ENCODE data around the gene HLA-DQA2. TPM values are rescaled to one million over a fixed set of nuclear protein-coding genes. Genes with fewer than 3 reads are reported as not detected.

HLA-DQA2 gene
- total and polyA plus RNA-seq, 2 experiments from 2014 or later: not detected

DNA sequence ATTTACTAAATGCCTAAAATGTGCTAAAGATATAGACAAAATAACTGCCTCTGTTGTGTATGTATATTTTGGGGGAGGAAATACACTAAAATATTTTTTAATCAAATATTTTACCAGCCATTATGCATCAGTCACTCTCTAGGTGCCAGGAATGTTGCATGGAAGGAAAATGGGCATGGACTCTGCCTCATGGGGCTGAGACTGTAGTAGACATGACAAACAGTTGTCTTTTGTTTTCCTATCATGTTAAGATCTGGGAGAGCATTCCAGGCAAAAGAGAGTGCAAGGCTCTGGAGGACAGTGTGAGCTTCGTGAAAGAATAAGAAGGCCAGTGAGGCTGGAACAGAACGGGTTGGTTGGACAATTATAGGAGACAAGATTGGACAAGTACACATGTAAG lies 49.1 kb downstream of the HLA-DQA2 start (continued):
- TF ChIP-seq, protein P1, sequence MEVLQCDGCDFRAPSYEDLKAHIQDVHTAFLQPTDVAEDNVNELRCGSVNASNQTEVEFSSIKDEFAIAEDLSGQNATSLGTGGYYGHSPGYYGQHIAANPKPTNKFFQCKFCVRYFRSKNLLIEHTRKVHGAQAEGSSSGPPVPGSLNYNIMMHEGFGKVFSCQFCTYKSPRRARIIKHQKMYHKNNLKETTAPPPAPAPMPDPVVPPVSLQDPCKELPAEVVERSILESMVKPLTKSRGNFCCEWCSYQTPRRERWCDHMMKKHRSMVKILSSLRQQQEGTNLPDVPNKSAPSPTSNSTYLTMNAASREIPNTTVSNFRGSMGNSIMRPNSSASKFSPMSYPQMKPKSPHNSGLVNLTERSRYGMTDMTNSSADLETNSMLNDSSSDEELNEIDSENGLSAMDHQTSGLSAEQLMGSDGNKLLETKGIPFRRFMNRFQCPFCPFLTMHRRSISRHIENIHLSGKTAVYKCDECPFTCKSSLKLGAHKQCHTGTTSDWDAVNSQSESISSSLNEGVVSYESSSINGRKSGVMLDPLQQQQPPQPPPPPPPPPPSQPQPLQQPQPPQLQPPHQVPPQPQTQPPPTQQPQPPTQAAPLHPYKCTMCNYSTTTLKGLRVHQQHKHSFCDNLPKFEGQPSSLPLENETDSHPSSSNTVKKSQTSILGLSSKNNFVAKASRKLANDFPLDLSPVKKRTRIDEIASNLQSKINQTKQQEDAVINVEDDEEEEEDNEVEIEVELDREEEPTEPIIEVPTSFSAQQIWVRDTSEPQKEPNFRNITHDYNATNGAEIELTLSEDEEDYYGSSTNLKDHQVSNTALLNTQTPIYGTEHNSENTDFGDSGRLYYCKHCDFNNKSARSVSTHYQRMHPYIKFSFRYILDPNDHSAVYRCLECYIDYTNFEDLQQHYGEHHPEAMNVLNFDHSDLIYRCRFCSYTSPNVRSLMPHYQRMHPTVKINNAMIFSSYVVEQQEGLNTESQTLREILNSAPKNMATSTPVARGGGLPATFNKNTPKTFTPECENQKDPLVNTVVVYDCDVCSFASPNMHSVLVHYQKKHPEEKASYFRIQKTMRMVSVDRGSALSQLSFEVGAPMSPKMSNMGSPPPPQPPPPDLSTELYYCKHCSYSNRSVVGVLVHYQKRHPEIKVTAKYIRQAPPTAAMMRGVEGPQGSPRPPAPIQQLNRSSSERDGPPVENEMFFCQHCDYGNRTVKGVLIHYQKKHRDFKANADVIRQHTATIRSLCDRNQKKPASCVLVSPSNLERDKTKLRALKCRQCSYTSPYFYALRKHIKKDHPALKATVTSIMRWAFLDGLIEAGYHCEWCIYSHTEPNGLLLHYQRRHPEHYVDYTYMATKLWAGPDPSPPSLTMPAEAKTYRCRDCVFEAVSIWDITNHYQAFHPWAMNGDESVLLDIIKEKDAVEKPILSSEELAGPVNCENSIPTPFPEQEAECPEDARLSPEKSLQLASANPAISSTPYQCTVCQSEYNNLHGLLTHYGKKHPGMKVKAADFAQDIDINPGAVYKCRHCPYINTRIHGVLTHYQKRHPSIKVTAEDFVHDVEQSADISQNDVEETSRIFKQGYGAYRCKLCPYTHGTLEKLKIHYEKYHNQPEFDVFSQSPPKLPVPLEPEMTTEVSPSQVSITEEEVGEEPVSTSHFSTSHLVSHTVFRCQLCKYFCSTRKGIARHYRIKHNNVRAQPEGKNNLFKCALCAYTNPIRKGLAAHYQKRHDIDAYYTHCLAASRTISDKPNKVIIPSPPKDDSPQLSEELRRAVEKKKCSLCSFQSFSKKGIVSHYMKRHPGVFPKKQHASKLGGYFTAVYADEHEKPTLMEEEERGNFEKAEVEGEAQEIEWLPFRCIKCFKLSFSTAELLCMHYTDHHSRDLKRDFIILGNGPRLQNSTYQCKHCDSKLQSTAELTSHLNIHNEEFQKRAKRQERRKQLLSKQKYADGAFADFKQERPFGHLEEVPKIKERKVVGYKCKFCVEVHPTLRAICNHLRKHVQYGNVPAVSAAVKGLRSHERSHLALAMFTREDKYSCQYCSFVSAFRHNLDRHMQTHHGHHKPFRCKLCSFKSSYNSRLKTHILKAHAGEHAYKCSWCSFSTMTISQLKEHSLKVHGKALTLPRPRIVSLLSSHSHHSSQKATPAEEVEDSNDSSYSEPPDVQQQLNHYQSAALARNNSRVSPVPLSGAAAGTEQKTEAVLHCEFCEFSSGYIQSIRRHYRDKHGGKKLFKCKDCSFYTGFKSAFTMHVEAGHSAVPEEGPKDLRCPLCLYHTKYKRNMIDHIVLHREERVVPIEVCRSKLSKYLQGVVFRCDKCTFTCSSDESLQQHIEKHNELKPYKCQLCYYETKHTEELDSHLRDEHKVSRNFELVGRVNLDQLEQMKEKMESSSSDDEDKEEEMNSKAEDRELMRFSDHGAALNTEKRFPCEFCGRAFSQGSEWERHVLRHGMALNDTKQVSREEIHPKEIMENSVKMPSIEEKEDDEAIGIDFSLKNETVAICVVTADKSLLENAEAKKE (CRISPR knock-in tag; IDR thresholded peaks at IDR 0.05): no peak

DNA sequence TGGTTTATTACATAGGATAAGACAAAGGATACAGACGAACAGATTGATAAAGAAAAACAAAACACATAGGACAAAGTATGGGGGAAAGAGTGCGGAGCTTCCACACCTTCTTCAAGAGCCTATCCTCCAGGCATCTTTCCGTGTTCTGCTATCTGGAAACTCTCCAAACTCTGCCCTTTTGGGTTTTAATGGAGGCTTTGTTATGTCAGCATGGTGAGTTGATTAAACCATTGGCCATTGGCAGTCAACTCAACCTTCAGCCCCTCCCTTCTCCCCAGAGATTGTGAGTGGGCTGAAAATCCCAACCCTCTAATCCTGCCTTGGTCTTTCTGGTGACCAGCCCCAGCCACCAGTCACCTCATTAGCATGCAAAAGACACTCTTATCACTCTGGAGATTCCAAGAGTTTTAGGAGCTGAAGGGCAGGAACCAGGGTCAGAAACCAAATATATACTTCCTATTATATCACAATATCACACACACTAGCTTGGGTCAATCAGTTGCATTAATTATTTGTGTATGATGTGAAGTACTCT lies 51.8 kb downstream of the HLA-DQA2 start:
- Histone ChIP-seq H3K4me3 (no peak overlapping the region), H3K79me2 (replicated peaks; ENCODE audit: insufficient read depth) (no peaks in the 10 kb centered on the region), H3K4me1 (ENCODE audit: insufficient read depth) (0 out of 2 replicates have a peak, but pooled peaks cover 4% of the 10 kb centered on the region), H4K20me1 (replicated peaks; ENCODE audit: insufficient read depth) (no peaks in the 10 kb centered on the region), H3K27me3 (ENCODE audit: insufficient read depth) (no peaks in the 10 kb centered on the region), H3K27ac (ENCODE audit: low read depth) (no peak overlapping the region), H3F3A (replicated peaks; ENCODE audit: low read depth) (no peaks in the 10 kb centered on the region), H2AFZ (no peak overlapping the region), H3K9me2 (ENCODE audit: insufficient read depth) (no peaks in the 10 kb centered on the region), H3K4me2 (no peak overlapping the region), H3K36me3 (ENCODE audit: insufficient read depth) (no peaks in the 10 kb centered on the region)
- no peak for TF ChIP-seq ZNF114 (CRISPR knock-in tag; IDR thresholded peaks at IDR 0.05)
- ATAC-seq: no peak
- Mint-ChIP-seq H3K4me3 (no peak overlapping the region), H3K27ac (no peak overlapping the region), H3K9me3 (no peaks in the 10 kb centered on the region), H3K36me3 (ENCODE audit: low read depth) (no peaks in the 10 kb centered on the region; the same call in 2 of the 3 replicates), H3K27me3 (ENCODE audit: insufficient read depth, low read depth, poor library complexity) (peaks cover 5% of the 10 kb centered on the region), H3K4me1 (peaks cover 14% of the 10 kb centered on the region; the same call in 2 of the 3 replicates)
- DNase-seq (ENCODE audit: low spot score): peak; percentile 8

DNA sequence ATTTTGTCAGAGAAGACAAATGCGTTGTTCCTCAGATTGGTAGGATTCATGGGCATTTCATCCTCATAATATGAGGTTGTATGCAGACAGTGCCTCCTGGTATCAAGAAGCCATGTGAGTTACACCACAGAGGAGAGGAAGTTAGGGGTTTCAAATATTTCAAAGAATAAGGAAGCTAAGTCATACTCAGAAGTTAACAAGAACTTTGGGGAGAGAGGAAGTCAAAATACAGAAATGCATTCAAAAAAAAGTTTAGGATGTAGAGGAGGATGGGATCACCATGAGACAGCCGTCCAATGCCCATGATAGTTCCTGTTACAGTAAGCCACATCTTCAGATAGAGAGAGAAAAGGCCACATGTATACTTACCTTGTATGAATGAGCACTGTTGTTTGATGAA lies 53.3 kb downstream of the HLA-DQA2 start:
- Histone ChIP-seq H3F3A (replicated peaks; ENCODE audit: low read depth) (no peaks in the 10 kb centered on the region), H3K4me2 (no peak overlapping the region), H4K20me1 (replicated peaks; ENCODE audit: insufficient read depth) (no peaks in the 10 kb centered on the region), H3K9me2 (ENCODE audit: insufficient read depth) (no peaks in the 10 kb centered on the region), H3K4me3 (no peak overlapping the region), H3K36me3 (ENCODE audit: insufficient read depth) (no peaks in the 10 kb centered on the region), H3K27me3 (ENCODE audit: insufficient read depth) (no peaks in the 10 kb centered on the region), H3K79me2 (replicated peaks; ENCODE audit: insufficient read depth) (no peaks in the 10 kb centered on the region), H3K27ac (ENCODE audit: low read depth) (no peak overlapping the region), H3K4me1 (ENCODE audit: insufficient read depth) (0 out of 2 replicates have a peak, but pooled peaks cover 4% of the 10 kb centered on the region), H2AFZ (no peak overlapping the region)
- DNase-seq (ENCODE audit: low spot score) (no peak), ATAC-seq (no peak)
- Mint-ChIP-seq H3K9me3 (peaks cover 12% of the 10 kb centered on the region), H3K36me3 (ENCODE audit: low read depth) (peaks cover 3% of the 10 kb centered on the region), H3K27me3 (ENCODE audit: insufficient read depth, low read depth, poor library complexity) (peaks cover 7% of the 10 kb centered on the region), H3K4me1 (peaks cover 14% of the 10 kb centered on the region; the same call in 2 of the 3 replicates), H3K4me3 (no peak overlapping the region), H3K27ac (no peak overlapping the region)
- TF ChIP-seq EZH2phosphoT487 (IDR thresholded peaks at IDR 0.05; ENCODE audit: unreplicated experiment) (no peak), ZNF114 (CRISPR knock-in tag; IDR thresholded peaks at IDR 0.05) (no peak), CREB1 (CRISPR knock-in tag; IDR thresholded peaks at IDR 0.05; ENCODE audit: low read depth) (no peak), ZNF331 (CRISPR knock-in tag; IDR thresholded peaks at IDR 0.05; ENCODE audit: low read depth) (no peak), NANOG (IDR thresholded peaks at IDR 0.05; ENCODE audit: borderline replicate concordance) (no peak), EZH2 (IDR thresholded peaks at IDR 0.05; ENCODE audit: low read depth, unreplicated experiment) (no peak)
- TF ChIP-seq, protein P2, sequence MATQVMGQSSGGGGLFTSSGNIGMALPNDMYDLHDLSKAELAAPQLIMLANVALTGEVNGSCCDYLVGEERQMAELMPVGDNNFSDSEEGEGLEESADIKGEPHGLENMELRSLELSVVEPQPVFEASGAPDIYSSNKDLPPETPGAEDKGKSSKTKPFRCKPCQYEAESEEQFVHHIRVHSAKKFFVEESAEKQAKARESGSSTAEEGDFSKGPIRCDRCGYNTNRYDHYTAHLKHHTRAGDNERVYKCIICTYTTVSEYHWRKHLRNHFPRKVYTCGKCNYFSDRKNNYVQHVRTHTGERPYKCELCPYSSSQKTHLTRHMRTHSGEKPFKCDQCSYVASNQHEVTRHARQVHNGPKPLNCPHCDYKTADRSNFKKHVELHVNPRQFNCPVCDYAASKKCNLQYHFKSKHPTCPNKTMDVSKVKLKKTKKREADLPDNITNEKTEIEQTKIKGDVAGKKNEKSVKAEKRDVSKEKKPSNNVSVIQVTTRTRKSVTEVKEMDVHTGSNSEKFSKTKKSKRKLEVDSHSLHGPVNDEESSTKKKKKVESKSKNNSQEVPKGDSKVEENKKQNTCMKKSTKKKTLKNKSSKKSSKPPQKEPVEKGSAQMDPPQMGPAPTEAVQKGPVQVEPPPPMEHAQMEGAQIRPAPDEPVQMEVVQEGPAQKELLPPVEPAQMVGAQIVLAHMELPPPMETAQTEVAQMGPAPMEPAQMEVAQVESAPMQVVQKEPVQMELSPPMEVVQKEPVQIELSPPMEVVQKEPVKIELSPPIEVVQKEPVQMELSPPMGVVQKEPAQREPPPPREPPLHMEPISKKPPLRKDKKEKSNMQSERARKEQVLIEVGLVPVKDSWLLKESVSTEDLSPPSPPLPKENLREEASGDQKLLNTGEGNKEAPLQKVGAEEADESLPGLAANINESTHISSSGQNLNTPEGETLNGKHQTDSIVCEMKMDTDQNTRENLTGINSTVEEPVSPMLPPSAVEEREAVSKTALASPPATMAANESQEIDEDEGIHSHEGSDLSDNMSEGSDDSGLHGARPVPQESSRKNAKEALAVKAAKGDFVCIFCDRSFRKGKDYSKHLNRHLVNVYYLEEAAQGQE (IDR thresholded peaks at IDR 0.05; ENCODE audit: unreplicated experiment): no peak
- TF ChIP-seq, protein P3, sequence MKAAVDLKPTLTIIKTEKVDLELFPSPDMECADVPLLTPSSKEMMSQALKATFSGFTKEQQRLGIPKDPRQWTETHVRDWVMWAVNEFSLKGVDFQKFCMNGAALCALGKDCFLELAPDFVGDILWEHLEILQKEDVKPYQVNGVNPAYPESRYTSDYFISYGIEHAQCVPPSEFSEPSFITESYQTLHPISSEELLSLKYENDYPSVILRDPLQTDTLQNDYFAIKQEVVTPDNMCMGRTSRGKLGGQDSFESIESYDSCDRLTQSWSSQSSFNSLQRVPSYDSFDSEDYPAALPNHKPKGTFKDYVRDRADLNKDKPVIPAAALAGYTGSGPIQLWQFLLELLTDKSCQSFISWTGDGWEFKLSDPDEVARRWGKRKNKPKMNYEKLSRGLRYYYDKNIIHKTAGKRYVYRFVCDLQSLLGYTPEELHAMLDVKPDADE (IDR thresholded peaks at IDR 0.05): no peak

All from GM23338 (cell line).